OCI-M2 (cell line): ENCODE results near the gene SARDH.
"Not testable (repeated sequence)": the region's sequence is repeated elsewhere in the genome, so short reads cannot be mapped to it uniquely, and the experiment has no call there.

Experiments
- DNase-seq: peaks from one replicate; lab custom pipeline; 2025; ENCODE audit not compliant: unreplicated experiment; lab: John Stamatoyannopoulos, UW

Gene SARDH

DNA sequence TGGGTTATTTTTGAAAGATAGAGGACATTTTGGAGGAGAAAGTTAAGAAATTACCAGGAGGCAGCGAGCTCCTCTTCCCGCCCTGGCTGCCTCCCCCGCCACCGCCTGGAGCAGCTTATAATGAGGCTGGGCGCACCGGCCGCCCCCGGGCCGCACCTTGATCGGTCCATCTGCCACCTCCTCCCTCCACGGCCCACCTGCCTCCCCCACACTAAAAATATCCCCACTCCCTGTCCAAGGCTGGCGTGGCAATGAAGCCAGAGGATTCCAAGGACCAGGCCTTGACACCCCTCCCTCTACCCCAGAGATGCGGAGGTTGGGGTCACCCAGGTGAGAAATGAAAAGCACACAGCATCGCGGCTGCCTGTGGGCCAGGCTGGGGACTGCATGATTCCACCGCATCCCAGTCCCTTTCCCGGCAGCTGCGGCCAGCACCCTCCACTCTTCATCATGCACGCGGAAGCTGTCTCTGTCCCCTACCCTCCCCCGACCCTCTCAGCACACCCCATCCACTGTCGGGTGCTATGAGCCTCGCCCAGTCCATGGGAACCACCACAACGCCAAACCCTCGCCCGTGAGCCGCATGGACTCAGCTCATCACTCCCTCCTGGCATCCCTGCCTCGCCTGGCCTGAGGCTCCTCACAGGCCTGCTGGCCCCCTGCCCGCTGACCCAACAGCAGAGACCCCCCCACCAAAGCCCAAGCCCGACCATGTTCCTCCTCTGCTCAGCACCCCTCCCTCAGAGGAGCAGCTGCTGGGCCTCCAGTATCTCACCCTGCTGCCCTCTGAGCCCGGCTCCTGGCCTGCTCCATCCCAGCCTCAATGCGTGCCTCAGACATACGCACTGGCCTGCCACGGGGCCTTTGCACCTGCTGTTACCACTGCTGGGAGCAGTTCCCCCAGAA, 50.0 kb downstream of the SARDH start:
- no peak for DNase-seq

GRCh38 chr9:133686642-133687575, 51.2 kb downstream of the SARDH start:
- no peak for DNase-seq

DNA sequence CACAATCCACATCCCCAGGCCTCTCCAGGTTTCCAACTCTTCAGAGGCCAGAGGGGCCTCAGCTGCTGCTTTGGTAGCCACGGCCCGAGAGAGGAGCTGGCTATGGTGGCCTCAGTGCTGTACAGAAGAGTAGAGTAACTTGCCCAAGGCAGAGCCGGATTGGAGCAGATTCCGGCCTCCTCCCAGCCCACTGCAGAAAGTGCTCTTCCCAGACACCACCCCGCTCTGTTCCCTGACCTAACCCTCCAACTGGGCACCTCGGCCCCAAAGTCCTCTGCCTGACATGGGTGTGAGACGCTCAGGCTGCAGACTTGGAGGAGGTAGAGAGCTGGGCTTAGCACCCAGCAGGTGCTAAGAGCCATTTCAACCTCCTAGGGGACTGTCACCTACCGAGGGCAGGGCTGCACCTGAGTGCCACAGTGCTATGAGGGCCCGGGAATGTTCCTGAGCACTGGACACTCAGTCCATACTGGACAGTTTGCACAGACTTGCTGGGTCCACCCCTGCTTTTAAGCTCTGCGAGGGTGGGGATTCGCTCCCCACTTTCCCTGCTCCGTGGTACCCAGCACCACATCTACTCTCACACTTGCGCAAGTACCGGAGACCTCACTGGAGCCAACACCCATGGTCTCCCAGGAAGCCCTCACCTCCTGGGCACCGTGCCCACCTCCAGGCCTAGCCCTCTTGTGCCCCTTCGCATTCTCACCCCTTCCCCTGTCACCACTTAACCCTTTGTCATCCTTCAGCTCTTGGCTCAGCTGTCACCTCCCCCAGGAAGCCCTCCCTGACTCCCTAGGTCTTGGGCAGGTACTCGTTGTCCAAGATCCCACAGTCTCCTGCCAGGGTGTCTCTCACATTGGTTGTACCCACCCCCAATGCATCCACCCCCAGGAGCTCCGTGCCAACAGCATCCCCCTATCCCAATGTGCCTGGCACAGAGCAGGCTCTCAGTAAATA, 52.2 kb downstream of the SARDH start:
- no peak for DNase-seq

DNA sequence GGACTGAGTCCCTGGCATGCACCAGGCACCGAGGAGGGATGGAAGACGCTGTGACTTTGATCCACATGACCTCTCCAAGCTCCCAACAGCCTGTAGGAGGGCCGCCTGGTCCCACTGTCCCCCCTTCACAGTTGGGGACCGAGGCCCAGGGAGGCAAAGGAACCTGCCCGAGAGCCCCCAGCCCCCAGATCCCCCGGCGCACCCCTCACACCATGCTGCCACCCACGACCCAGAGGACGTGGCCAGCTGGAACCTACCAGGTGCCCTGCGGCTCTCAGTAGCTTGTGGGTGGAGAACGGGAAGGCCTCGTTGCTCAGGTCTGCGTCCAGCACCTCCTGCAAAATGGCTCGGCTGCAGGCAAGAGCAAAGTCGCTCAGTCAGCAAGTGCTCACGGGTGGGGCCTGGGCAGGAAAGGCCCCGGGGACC, 53.2 kb downstream of the SARDH start:
- no peak for DNase-seq

GRCh38 chr9:133684121-133684935, 53.8 kb downstream of the SARDH start:
- DNase-seq, result no peak

DNA sequence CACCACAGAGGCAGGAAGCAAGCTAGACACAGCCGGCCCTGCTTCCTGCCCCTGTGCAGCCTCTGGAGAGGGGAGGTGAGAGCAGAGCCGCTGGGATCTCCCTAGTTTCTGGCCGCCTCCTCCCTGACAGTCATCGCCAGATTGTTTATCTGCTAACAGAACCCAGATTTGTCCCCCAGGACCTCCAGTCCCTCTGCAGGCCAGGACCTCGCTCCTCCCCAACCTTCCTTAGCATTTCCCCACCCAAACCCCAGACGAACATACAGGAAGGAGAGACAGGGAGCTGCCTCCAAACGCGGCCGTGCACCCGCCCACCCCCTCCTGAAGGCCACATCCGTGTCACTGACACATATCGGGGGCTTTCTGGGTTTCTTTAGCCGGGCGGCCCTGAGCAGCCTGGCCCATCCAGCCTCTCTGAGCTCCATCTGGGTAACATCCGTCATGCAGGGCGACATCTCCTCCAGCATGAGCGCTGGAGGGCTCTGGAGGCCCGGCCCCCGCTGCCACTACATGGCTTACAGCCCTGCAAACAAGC, 54.5 kb downstream of the SARDH start:
- DNase-seq, result no peak

DNA sequence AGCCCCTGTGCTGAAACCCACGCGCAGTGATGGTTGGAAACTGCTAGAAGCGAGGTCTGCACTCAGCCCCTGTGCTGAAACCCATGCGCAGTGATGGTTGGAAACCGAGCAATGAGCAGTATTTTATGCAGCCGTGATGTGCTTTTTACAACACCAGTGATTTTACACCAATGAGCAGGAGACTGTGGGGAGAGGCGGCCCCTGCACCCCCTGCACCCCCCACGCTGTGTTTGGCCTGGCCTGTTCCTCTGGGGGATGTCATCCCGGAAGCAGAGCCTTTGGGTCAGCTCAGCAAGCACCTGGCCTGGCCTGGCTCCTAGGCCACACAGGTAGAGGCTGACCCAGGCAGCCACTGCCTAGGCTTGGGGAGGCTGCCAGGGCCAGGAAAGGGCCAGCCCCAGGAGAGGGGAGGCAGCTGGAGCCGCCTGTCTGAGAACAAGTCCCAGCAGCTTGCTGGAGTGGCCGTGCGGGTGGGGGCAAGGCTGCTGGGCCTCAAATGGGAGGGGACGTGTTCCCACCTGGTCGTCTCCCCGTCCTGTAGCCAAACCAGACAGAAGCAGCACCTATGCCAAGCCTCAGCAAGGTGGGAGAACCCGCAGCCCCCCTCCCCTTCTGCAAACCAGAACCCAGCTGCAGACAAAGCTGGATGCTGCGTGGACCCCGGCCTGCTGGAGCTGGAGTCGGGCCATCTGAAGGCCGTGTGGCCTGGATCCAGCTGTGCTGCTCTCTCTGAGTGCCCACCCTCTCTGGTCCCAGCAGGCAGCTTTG, 55.1 kb downstream of the SARDH start:
- DNase-seq, result no peak

GRCh38 chr9:133681658-133682306, 56.4 kb downstream of the SARDH start:
- no peak for DNase-seq

- DNase-seq, result no peak
Measured at GRCh38 chr9:133680976-133681657, 57.0 kb downstream of the SARDH start.

DNA sequence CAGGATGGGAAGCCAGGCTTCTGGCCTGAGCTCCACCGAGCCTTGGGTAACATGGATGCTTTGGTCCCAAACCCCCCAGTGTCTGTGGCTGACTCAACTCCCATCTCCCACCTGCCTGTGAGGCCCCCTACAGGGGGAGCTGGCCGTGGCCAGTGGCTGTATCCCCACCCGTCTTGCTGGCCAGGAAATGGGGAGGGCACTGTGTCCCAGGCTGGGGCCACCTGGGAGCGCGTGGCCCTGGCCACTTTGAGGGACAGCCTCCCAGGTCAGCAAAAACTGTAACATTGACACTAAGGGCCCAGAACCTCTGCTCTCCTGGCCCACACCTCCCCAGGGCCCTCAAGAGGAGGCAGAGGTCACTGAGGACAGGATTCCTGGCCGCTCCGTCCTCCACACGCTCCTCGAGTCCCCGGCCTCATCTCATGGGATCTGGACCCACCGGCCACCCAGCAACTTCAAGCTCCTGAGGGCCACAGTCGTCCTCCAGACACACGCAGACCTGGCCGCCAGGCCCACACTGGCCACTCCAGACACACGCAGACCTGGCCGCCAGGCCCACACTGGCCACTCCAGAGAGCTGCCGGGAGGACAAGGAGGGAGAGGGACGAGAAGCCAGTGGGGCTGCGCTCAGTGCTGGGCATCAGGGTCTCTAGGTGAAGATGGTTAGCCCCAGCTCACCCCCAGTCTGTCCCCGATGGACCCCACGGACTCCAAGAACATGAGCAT, 57.7 kb downstream of the SARDH start:
- DNase-seq, result no peak

GRCh38 chr9:133679466-133680061, 58.6 kb downstream of the SARDH start:
- DNase-seq, result no peak

- no peak for DNase-seq
Measured at GRCh38 chr9:133679056-133679455, 59.1 kb downstream of the SARDH start.

- DNase-seq, result no peak
Measured at GRCh38 chr9:133677126-133678010, 60.8 kb downstream of the SARDH start.

GRCh38 chr9:133676450-133676849, 61.7 kb downstream of the SARDH start:
- DNase-seq, result no peak

DNA sequence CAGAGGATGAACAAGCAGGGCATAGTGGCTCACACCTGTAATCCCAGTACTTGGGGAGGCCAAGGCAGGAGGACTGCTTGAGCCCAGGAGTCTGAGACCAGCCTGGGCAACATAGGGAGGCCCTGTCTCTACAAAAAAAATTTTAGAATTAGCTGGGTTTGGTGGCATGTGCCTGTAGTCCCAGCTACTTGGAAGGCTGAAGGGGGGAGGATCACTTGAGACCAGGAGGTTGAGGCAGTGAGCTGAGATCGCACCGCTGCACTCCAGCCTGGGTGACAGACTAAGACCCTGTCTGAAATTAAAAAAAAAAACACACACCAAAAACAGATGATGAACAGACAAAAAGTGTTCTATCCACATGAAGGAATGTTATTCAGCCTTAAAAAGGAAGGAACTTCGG, 62.4 kb downstream of the SARDH start:
- DNase-seq, result not testable (repeated sequence)

GRCh38 chr9:133674091-133674490, 64.1 kb downstream of the SARDH start:
- DNase-seq, result no peak
